Fibroblast of lung (primary cell): Measurements from ENCODE around the gene DIS3L2.

Source experiments
- CTCF ChIP-seq, 2 donors: IDR thresholded peaks in 1 of 2; conservative IDR thresholded peaks in 1 of 2; 1 replicate in 1 of 2; 2 replicates in 1 of 2; pipeline ENCODE4 v1.5.1; 2011 to 2012; ENCODE audit warnings: low read length in 2 of 2, control low read depth in 1 of 2, inconsistent platforms in 1 of 2, low read depth in 1 of 2, mild to moderate bottlenecking in 1 of 2
- EZH2 ChIP-seq: IDR thresholded peaks from 2 replicates; pipeline ENCODE4 v1.5.1; 2012; ENCODE audit warnings: low read length, control low read depth, mild to moderate bottlenecking; ENCODE audit errors: missing control alignments

- TF ChIP-seq CTCF (conservative IDR thresholded peaks at IDR 0.05 in 1 of 2, IDR thresholded peaks at IDR 0.05 in 1 of 2; ENCODE audit: low read depth in 1 of 2, low read length in 2 of 2): no peak
- no peak for TF ChIP-seq EZH2
These were observed 114.3 kb downstream of the DIS3L2 start for GRCh38 chr2:232075859-232076258.
